IMR-90 (cell line): ENCODE results near the gene DNMT3A. TPM values are rescaled to one million over a fixed set of nuclear protein-coding genes. Genes with fewer than 3 reads are reported as not detected.

Source experiments
- ATAC-seq: fragments of 200-7000 bp; cut with Tn5 transposase; 2 replicates; pipeline ENCODE4 v1.9.1; 2020; ENCODE audit warnings: low read depth, mild to moderate bottlenecking, moderate library complexity
- BruUV-seq: library from RNA; stranded (reverse); fragments of 400-500 nt; replicated peaks from 2 replicates; lab custom pipeline; 2021; lab: Mats Ljungman, UMichigan
- CTCF ChIA-PET: fragments of 300-600 bp; formaldehyde crosslinking; extraction: SDS; loops from one replicate; lab custom pipeline; 2021; ENCODE audit warnings: antibody characterized with exemption; lab: Yijun Ruan, JAX
- POLR2A ChIA-PET: fragments of 300-600 bp; sonication (Branson Sonifier 250); formaldehyde crosslinking; loops from one replicate; lab custom pipeline; 2022; ENCODE audit warnings: antibody characterized with exemption; ENCODE audit not compliant: unreplicated experiment; lab: Charles Lee
- DNase-seq: peaks from one replicate; pipeline ENCODE4 v3.0.0; 2013
- H2AFZ ChIP-seq: replicated peaks from 2 replicates; pipeline ENCODE3; 2013; ENCODE audit warnings: low read length, mild to moderate bottlenecking; ENCODE audit not compliant: poor library complexity
- H2AK5ac ChIP-seq: 2 replicates; pipeline ENCODE4 v1.6.1; 2013; ENCODE audit warnings: low read depth, low read length, inconsistent platforms
- H2AK9ac ChIP-seq: replicated peaks from 2 replicates; pipeline ENCODE3; 2013; ENCODE audit warnings: mild to moderate bottlenecking, low read depth, low read length, moderate library complexity; ENCODE audit not compliant: poor library complexity
- H2BK120ac ChIP-seq: 2 replicates; pipeline ENCODE4 v1.6.1; 2013; ENCODE audit warnings: low read depth, low read length, inconsistent platforms
- H2BK15ac ChIP-seq: 3 replicates; pipeline ENCODE4 v1.6.1; 2013; ENCODE audit warnings: low read depth, low read length, inconsistent platforms
- H2BK20ac ChIP-seq: 2 replicates; pipeline ENCODE4 v1.6.1; 2013; ENCODE audit warnings: low read depth, mild to moderate bottlenecking, inconsistent platforms, low read length, moderate library complexity
- H2BK5ac ChIP-seq: 2 replicates; pipeline ENCODE4 v1.6.1; 2013; ENCODE audit warnings: mild to moderate bottlenecking, low read depth, low read length, inconsistent platforms; ENCODE audit not compliant: poor library complexity, severe bottlenecking
- H3K14ac ChIP-seq: replicated peaks from 2 replicates; pipeline ENCODE4 v1.6.1; 2013; ENCODE audit warnings: low read depth, low read length, inconsistent platforms
- H3K18ac ChIP-seq: 2 replicates; pipeline ENCODE4 v1.6.1; 2013; ENCODE audit warnings: low read depth, low read length, control low read depth
- H3K23ac ChIP-seq: 2 replicates; pipeline ENCODE4 v1.6.1; 2013; ENCODE audit warnings: low read depth, low read length, inconsistent platforms
- H3K27ac ChIP-seq: 2 replicates; pipeline ENCODE4 v1.5.1; 2013; ENCODE audit warnings: mild to moderate bottlenecking, control low read depth, low read length; ENCODE audit not compliant: insufficient read depth
- H3K27me3 ChIP-seq: 2 replicates; pipeline ENCODE4 v1.6.1; 2013; ENCODE audit warnings: low read length; ENCODE audit not compliant: control insufficient read depth, insufficient read depth
- H3K36me3 ChIP-seq: 2 replicates; pipeline ENCODE4 v1.6.1; 2013; ENCODE audit warnings: low read length, mixed read lengths; ENCODE audit not compliant: control insufficient read depth, insufficient read depth
- H3K4ac ChIP-seq: 2 replicates; pipeline ENCODE4 v1.6.1; 2013; ENCODE audit warnings: low read depth, low read length, inconsistent platforms
- H3K4me1 ChIP-seq: 2 replicates; pipeline ENCODE4 v1.6.1; 2013; ENCODE audit warnings: low read length, mixed read lengths; ENCODE audit not compliant: control insufficient read depth, insufficient read depth
- H3K4me2 ChIP-seq: 2 replicates; pipeline ENCODE4 v1.6.1; 2013; ENCODE audit warnings: low read depth, mild to moderate bottlenecking, control low read depth, low read length, moderate library complexity
- H3K4me3 ChIP-seq: 2 replicates; pipeline ENCODE4 v1.5.1; 2013; ENCODE audit warnings: low read depth, mild to moderate bottlenecking, control low read depth, low read length, moderate library complexity; ENCODE audit not compliant: insufficient read depth
- H3K56ac ChIP-seq: 2 replicates; pipeline ENCODE4 v1.6.1; 2013; ENCODE audit warnings: low read length, inconsistent platforms; ENCODE audit not compliant: insufficient read depth; ENCODE audit errors: extremely low read depth
- H3K79me1 ChIP-seq, 2 experiments: 2 replicates each; pipeline ENCODE4 v1.6.1; 2013; ENCODE audit warnings: low read length in 2 of 2, inconsistent platforms in 1 of 2, low read depth in 1 of 2
- H3K9ac ChIP-seq: 2 replicates; pipeline ENCODE4 v1.6.1; 2013; ENCODE audit warnings: low read depth, low read length, control low read depth
- H3K9me1 ChIP-seq: 2 replicates; pipeline ENCODE4 v1.6.1; 2013; ENCODE audit warnings: low read length, inconsistent platforms; ENCODE audit not compliant: insufficient read depth
- H3K9me3 ChIP-seq: 2 replicates; pipeline ENCODE4 v1.6.1; 2013; ENCODE audit warnings: low read length; ENCODE audit not compliant: control insufficient read depth, insufficient read depth
- H4K20me1 ChIP-seq: 2 replicates; pipeline ENCODE4 v1.6.1; 2013; ENCODE audit warnings: low read length, inconsistent platforms; ENCODE audit not compliant: insufficient read depth
- H4K5ac ChIP-seq: 2 replicates; pipeline ENCODE4 v1.6.1; 2013; ENCODE audit warnings: mild to moderate bottlenecking, low read depth, low read length, control low read depth
- H4K8ac ChIP-seq, 2 experiments: 2 replicates each; pipeline ENCODE4 v1.6.1; 2013; ENCODE audit warnings: low read depth in 2 of 2, low read length in 2 of 2, control low read depth in 1 of 2, inconsistent platforms in 1 of 2
- H4K91ac ChIP-seq: 2 replicates; pipeline ENCODE4 v1.6.1; 2013; ENCODE audit warnings: low read depth, low read length, inconsistent platforms; ENCODE audit not compliant: insufficient read depth
- CEBPB ChIP-seq: IDR thresholded peaks from 2 replicates; pipeline ENCODE4 v1.6.1; 2012; ENCODE audit warnings: low read depth, low read length, improper control_type of control experiment
- CHD1 ChIP-seq: IDR thresholded peaks from 2 replicates; pipeline ENCODE4 v1.6.1; 2012; ENCODE audit warnings: low read depth, low read length, improper control_type of control experiment
- ELK1 ChIP-seq: fragments of 150-350 bp; IDR thresholded peaks from 2 replicates; pipeline ENCODE4 v1.6.1; 2016; ENCODE audit warnings: low read depth, mild to moderate bottlenecking, low read length, moderate library complexity, borderline replicate concordance
- FOS ChIP-seq: fragments of 150-350 bp; IDR thresholded peaks from 2 replicates; pipeline ENCODE4 v1.6.1; 2016; ENCODE audit warnings: low read depth, low read length
- MAFK ChIP-seq: IDR thresholded peaks from 2 replicates; pipeline ENCODE4 v1.6.1; 2012; ENCODE audit warnings: low read depth, low read length, improper control_type of control experiment
- MAZ ChIP-seq: IDR thresholded peaks from 2 replicates; pipeline ENCODE4 v1.6.1; 2012; ENCODE audit warnings: low read depth, mild to moderate bottlenecking, low read length, improper control_type of control experiment, moderate library complexity, borderline replicate concordance
- MXI1 ChIP-seq: IDR thresholded peaks from 2 replicates; pipeline ENCODE4 v1.6.1; 2012; ENCODE audit warnings: low read depth, mild to moderate bottlenecking, low read length, moderate library complexity, borderline replicate concordance
- POLR2A ChIP-seq: IDR thresholded peaks from 2 replicates; pipeline ENCODE4 v1.6.1; 2012; ENCODE audit warnings: mild to moderate bottlenecking, low read depth, low read length
- RAD21 ChIP-seq: IDR thresholded peaks from 2 replicates; pipeline ENCODE4 v1.6.1; 2012; ENCODE audit warnings: low read length, improper control_type of control experiment
- RCOR1 ChIP-seq: IDR thresholded peaks from 2 replicates; pipeline ENCODE4 v1.6.1; 2012; ENCODE audit warnings: mild to moderate bottlenecking, low read length, improper control_type of control experiment; ENCODE audit not compliant: insufficient replicate concordance
- RFX5 ChIP-seq: IDR thresholded peaks from 2 replicates; pipeline ENCODE4 v1.8.0; 2012; ENCODE audit warnings: low read depth, mild to moderate bottlenecking, low read length, moderate library complexity
- SMC3 ChIP-seq: fragments of 150-350 bp; IDR thresholded peaks from 2 replicates; pipeline ENCODE4 v1.6.1; 2016; ENCODE audit warnings: low read depth, mild to moderate bottlenecking, antibody characterized with exemption, low read length, moderate library complexity
- USF2 ChIP-seq: fragments of 150-350 bp; IDR thresholded peaks from 2 replicates; pipeline ENCODE4 v1.6.1; 2017; ENCODE audit warnings: mild to moderate bottlenecking, antibody characterized with exemption, low read length, low read depth
- WGBS, 2 experiments: methylation state at CpG; one replicate each; pipeline versions ENCODE4 v1.1.5 to v1.1.7; 2013; ENCODE audit warnings: missing lambda C conversion rate in 2 of 2; ENCODE audit not compliant: insufficient read length in 1 of 2; ENCODE audit errors: extremely low coverage in 2 of 2; 5-methylcytosine and 5-hydroxymethylcytosine counted together
- dilution Hi-C: fragments of 300-500 bp; cut with HindIII; formaldehyde crosslinking; loops from one replicate; pipeline ENCODE4 v1.14.3; 2018; ENCODE audit warnings: low sequenced_read_pairs; ENCODE audit not compliant: unreplicated experiment
- in situ Hi-C: fragments of 300-500 bp; cut with MboI; formaldehyde crosslinking; loops from 3 replicates; pipeline ENCODE4 v1.14.3; 2019; ENCODE audit warnings: low sequenced_read_pairs, inconsistent platforms, mixed read lengths
- intact Hi-C: fragments of 100-400 bp; cut with micrococcal nuclease; formaldehyde crosslinking; loops from 2 replicates; pipeline ENCODE4 v1.10.0; 2022
- polyA plus RNA-seq, 3 experiments: library from polyadenylated mRNA; depleted of rRNA; stranded (reverse); fragments of >200 nt; gene quantifications; 2 replicates each; pipeline ENCODE4 v1.2.3, GENCODE V29; 2012; ENCODE audit warnings: low replicate concordance in 1 of 3
- total RNA-seq: library from RNA; depleted of rRNA; stranded (reverse); fragments of >200 nt; gene quantifications from 2 replicates; pipeline ENCODE4 v1.2.3, GENCODE V29; 2012
- TF ChIP-seq, protein P1 (sequence below): conservative IDR thresholded peaks from 2 replicates; pipeline ENCODE4 v1.5.1; 2012; ENCODE audit warnings: mild to moderate bottlenecking, low read depth, low read length, improper control_type of control experiment

DNMT3A gene
- total and polyA plus RNA-seq, 2 of the 4 experiments (the other 2 are of a cell fraction), result 4.4 to 9.7 TPM

DNA sequence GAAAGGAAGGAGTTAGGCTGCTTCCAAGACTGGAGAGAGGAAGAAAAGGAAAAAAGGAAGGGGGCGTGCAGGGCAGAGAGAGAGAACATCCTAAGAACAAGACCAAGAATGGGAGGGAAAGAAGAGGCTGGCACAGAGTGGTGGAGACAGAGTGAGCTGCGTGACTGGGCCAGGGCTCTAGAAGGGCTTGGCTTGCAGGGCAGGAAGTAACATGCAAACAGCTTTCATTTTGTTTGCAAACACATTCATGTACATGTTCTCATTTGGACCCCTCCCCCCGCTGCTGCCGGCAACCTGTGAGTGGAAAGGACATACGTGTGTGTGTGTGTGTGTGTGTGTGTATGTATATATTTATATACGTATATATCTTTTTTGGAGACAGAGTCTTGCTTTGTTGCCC is 46.8 kb upstream of the DNMT3A start:
- ATAC-seq, result no peak

More for the DNA sequence above, 46.8 kb upstream of the DNMT3A start:
- Histone ChIP-seq H3K9ac (no peak overlapping the region), H2BK5ac (no peak overlapping the region), H2AK9ac (no peak overlapping the region), H2BK20ac (no peak overlapping the region), H2AFZ (peak overlapping the region; percentile 53), H4K5ac (no peak overlapping the region), H2BK120ac (no peak overlapping the region), H2AK5ac (no peak overlapping the region), H3K27ac (no peak overlapping the region), H4K20me1 (no peaks in the 10 kb centered on the region), H3K4me1 (no peaks in the 10 kb centered on the region), H4K8ac (no peak overlapping the region), H4K91ac (no peak overlapping the region), H3K27me3 (no peaks in the 10 kb centered on the region), H3K4me3 (no peak overlapping the region), H3K36me3 (no peaks in the 10 kb centered on the region), H3K9me3 (no peaks in the 10 kb centered on the region), H3K9me1 (no peaks in the 10 kb centered on the region), H3K4ac (no peak overlapping the region), H2BK15ac (no peak overlapping the region), H3K56ac (no peak overlapping the region), H3K79me1 (no peaks in the 10 kb centered on the region), H3K18ac (no peak overlapping the region), H3K23ac (no peak overlapping the region), H3K14ac (no peak overlapping the region), H3K4me2 (no peak overlapping the region)
- intact Hi-C loops, result no loop called here
- no TSS peak for BruUV-seq
- in situ Hi-C loops, result no loop called here
- no peak for TF ChIP-seq CEBPB
- no peak for TF ChIP-seq CHD1
- TF ChIP-seq MAFK, result no peak
- TF ChIP-seq SMC3, result no peak
- no peak for TF ChIP-seq RCOR1
- no peak for TF ChIP-seq USF2
- no peak for TF ChIP-seq RFX5
- TF ChIP-seq FOS, result no peak
- TF ChIP-seq ELK1, result no peak
- TF ChIP-seq MAZ, result no peak
- no peak for TF ChIP-seq MXI1
- TF ChIP-seq RAD21, result no peak
- TF ChIP-seq, protein P1, sequence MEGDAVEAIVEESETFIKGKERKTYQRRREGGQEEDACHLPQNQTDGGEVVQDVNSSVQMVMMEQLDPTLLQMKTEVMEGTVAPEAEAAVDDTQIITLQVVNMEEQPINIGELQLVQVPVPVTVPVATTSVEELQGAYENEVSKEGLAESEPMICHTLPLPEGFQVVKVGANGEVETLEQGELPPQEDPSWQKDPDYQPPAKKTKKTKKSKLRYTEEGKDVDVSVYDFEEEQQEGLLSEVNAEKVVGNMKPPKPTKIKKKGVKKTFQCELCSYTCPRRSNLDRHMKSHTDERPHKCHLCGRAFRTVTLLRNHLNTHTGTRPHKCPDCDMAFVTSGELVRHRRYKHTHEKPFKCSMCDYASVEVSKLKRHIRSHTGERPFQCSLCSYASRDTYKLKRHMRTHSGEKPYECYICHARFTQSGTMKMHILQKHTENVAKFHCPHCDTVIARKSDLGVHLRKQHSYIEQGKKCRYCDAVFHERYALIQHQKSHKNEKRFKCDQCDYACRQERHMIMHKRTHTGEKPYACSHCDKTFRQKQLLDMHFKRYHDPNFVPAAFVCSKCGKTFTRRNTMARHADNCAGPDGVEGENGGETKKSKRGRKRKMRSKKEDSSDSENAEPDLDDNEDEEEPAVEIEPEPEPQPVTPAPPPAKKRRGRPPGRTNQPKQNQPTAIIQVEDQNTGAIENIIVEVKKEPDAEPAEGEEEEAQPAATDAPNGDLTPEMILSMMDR, result no peak
- TF ChIP-seq POLR2A, result no peak
- POLR2A ChIA-PET, result interaction anchor here (0.6 kb wide), 1 partner anchor 59 kb away, joined by 9 read pairs; no protein-coding TSS in a partner anchor
- dilution Hi-C loops, result no loop called here
- CTCF ChIA-PET, result no interaction called here
- no peak for DNase-seq
- 80% methylated on average over 1 of the region's 6 CpGs; no CpG with 5 or more reads in 1 of the 2 experiments for WGBS, 2 experiments
